WI38 (cell line): ENCODE measurements around the gene GPR42.

Experiments used
- H3K4me3 ChIP-seq: 2 replicates; pipeline ENCODE4 v1.5.1; 2011; ENCODE audit warnings: low read depth, mild to moderate bottlenecking, control low read depth, low read length
- CTCF ChIP-seq: IDR thresholded peaks from 2 replicates; pipeline ENCODE4 v1.5.1; 2012; ENCODE audit warnings: low read depth, mild to moderate bottlenecking, control low read depth, low read length

Gene GPR42

GRCh38 chr19:35341006-35341405 lies 29.9 kb upstream of the GPR42 start:
- no peak for TF ChIP-seq CTCF
- H3K4me3 ChIP-seq, result no peak overlapping the region

- TF ChIP-seq CTCF, result no peak
Observed at GRCh38 chr19:35341565-35342225, 29.2 kb upstream of the GPR42 start.

GRCh38 chr19:35342430-35342829 lies 28.4 kb upstream of the GPR42 start:
- TF ChIP-seq CTCF, result no peak
- no peak overlapping the region for H3K4me3 ChIP-seq

More at GRCh38 chr19:35341565-35342225, 29.2 kb upstream of the GPR42 start:
- no peak overlapping the region for H3K4me3 ChIP-seq

- no peak for TF ChIP-seq CTCF
Observed at GRCh38 chr19:35344511-35345031, 26.3 kb upstream of the GPR42 start.

GRCh38 chr19:35345671-35346111 lies 25.2 kb upstream of the GPR42 start:
- TF ChIP-seq CTCF, result no peak
- no peak overlapping the region for H3K4me3 ChIP-seq

More at GRCh38 chr19:35344511-35345031, 26.3 kb upstream of the GPR42 start:
- H3K4me3 ChIP-seq, result no peak overlapping the region

- no peak overlapping the region for H3K4me3 ChIP-seq
Observed at GRCh38 chr19:35346193-35347052, 24.4 kb upstream of the GPR42 start.

More at GRCh38 chr19:35346193-35347052, 24.4 kb upstream of the GPR42 start:
- no peak for TF ChIP-seq CTCF
